Coronary artery (tissue), 2 donors: ENCODE results near the gene ZBTB39.

Experiments used
- DNase-seq: peaks from one replicate; pipeline ENCODE4 v3.0.0-alpha.2; 2017; ENCODE audit warnings: low spot score
- H3K27ac ChIP-seq, 2 donors: fragments of 200-600 bp; sonication (generic); one replicate each; pipeline ENCODE4 v1.5.1; 2016 to 2019
- H3K4me3 ChIP-seq: fragments of 200-600 bp; sonication (generic); 2 replicates; pipeline ENCODE4 v1.5.1; 2016; ENCODE audit warnings: mild to moderate bottlenecking, moderate library complexity
- CTCF ChIP-seq: fragments of 200-600 bp; sonication (generic); IDR thresholded peaks from one replicate; pipeline ENCODE4 v1.5.1; 2019; ENCODE audit warnings: antibody characterized with exemption

ZBTB39 gene

GRCh38 chr12:57006809-57007475 is 596 bp upstream of the ZBTB39 start:
- DNase-seq: no peak
- TF ChIP-seq CTCF: no peak
- peak overlapping the region in 1 of 2 donors; percentile 91 for H3K27ac ChIP-seq
- peak overlapping the region; percentile 99 for H3K4me3 ChIP-seq

DNA sequence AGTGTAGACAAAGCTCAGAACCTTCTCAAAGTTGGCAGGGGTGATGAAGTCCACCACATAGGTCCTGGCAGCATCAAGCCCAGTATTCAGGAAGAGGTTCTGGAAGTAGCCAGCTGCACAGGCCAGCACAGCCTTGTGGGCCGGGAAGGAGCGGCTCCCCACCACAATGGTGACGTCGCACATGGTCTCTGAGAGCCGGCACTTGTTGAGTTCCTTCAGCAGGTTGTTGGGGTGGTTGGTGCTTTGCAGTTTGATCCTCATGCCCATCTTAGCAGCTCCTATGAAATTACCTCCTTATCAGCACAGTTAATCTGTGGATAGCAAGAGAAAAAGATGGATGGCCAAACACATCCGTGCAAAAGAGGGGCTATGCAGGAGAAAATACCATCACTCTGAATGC is 1.7 kb downstream of the ZBTB39 start:
- TF ChIP-seq CTCF: no peak
- no peak overlapping the region for H3K4me3 ChIP-seq
- no peak for DNase-seq
- H3K27ac ChIP-seq: no peak overlapping the region

- no peak overlapping the region for H3K27ac ChIP-seq
- no peak for DNase-seq
Observed at GRCh38 chr12:57003395-57003794, 3.0 kb downstream of the ZBTB39 start.

GRCh38 chr12:57001448-57001906 is 4.9 kb downstream of the ZBTB39 start:
- peak; percentile 72 for DNase-seq
- peak; percentile 43 for TF ChIP-seq CTCF
- Histone ChIP-seq H3K4me3 (no peak overlapping the region), H3K27ac (no peak overlapping the region)

More at GRCh38 chr12:57003395-57003794, 3.0 kb downstream of the ZBTB39 start:
- TF ChIP-seq CTCF: no peak
- H3K4me3 ChIP-seq: no peak overlapping the region

GRCh38 chr12:57000393-57000792 is 6.0 kb downstream of the ZBTB39 start:
- DNase-seq: no peak
- no peak overlapping the region for H3K27ac ChIP-seq
- H3K4me3 ChIP-seq: no peak overlapping the region
- no peak for TF ChIP-seq CTCF

- no peak for DNase-seq
- no peak overlapping the region for H3K4me3 ChIP-seq
- TF ChIP-seq CTCF: no peak
- no peak overlapping the region for H3K27ac ChIP-seq
Observed at GRCh38 chr12:56999456-56999855, 6.9 kb downstream of the ZBTB39 start.

- Histone ChIP-seq H3K27ac (no peak overlapping the region), H3K4me3 (no peak overlapping the region)
- TF ChIP-seq CTCF: no peak
- DNase-seq: no peak
Observed at GRCh38 chr12:56998981-56999380, 7.4 kb downstream of the ZBTB39 start.
